Dermis blood vessel endothelial cell (primary cell): ENCODE results near the gene UMODL1. TPM values are rescaled to one million over a fixed set of nuclear protein-coding genes. Genes with fewer than 3 reads are reported as not detected.
"Not testable (repeated sequence)": the region's sequence is repeated elsewhere in the genome, so short reads cannot be mapped to it uniquely, and the experiment has no call there.

Experiments used
- DNase-seq: peaks from one replicate; pipeline ENCODE4 v3.0.0; 2010
- total RNA-seq: library from RNA; depleted of rRNA; stranded (reverse); fragments of >200 nt; gene quantifications from 2 replicates; pipeline ENCODE4 v1.2.3, GENCODE V29; 2014

UMODL1 gene
- total RNA-seq, 1 donor from 2014 or later = not detected

DNA sequence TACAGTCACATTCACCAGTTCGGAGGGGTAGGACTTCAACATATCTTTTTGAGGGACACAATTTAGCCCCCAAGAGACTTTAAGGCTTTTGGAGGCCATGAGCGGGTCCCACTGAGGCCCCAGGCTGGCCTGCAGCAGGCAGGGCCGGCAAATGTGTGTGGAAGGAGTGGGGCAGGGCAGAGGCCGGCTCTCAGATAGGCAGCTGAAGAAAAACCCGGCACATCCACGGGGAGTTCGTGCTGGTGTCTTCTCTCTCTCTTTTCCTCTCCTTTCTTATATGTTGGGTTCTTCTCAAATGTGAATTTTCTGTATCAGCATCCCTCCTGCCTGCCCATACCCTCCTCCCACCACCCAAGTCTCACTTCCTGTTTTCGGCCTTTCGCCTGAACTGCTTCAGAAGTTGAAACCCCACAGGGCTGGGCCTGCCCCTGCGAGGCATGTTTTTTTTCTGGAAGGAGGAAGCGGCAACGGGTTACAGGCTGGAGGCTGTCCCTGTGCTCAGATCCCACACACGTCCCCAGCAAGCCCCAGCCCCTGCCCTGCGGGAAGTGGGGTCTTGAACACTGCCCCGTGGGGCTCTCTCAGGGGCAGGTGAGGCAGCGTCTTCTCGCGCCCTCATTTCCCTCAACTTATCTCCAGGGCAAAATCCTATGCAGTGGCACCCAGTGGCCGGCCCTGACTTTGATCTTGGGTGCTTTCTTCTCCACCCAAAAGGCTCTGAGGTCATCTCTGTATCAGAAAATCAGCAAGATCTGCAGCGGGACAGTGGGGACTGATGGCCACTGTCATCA, 9.7 kb upstream of the UMODL1 start:
- no peak for DNase-seq

DNA sequence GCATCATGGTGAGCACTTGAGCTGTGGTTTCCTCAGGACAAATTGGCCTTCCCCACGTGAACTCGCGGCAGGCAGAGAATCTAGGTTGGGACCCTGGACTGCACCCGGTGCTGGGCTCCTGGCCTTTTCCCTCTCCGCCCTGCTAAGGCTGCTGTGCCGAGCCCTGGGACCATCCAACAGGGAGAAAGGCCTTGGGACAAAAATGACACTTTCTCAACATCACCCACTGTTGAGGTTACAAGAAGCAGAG, 9.2 kb upstream of the UMODL1 start:
- no peak for DNase-seq

DNA sequence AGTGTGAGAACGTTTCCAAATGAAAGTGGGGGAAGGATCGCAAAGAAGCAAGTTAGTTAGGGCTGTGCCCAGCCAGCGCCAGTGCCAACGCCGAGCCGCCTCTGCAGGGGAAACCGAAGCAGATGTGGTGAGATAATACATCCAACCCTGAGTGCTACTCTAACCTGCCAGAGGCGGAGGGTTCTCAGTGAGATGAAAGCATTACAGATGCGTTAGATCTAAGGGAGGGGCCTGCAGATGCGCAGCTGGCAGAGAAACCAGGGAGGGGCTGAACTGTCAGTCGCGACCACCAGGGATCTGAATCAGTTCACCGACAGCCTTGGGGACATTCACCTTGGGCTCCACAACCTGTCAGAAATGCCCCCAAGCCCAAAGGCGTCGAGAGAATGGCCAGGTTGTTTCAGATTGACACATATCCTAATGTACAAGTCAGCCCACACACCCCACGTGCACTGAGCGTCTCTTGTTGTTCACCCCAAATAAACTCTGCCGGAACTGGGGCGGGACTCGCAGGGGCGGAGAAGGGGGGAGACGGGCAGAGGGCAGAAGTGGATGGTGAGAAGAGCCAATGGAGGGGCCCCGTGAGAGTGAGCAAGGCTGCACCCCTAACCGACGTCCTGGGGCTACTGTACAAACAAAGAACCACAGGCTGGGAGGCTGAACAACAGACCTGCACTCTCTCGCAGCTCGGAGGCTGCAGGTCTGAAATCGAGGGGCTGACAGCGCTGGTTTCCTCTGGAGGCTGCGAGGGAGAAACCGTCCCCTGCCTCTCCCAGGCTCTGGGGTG, 8.7 kb upstream of the UMODL1 start:
- no peak for DNase-seq

DNA sequence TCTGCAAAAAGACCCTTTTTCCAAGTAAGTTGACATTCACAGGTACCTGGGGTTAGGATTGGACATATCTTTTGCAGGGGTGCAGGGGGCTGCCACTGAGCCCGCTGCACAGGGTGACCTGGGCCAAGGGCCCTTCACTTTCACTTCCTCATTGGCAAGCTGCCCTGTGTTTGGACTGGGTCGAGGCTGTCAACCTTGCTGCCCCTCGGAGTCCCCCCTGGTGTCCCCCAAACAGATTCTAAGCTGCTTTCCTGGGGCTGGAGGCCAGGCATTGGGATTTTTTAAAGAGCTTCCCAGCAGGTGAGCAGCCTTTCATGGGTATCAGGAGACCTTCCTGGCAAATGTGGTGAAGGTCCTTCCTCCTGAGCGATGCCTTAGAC, 7.9 kb upstream of the UMODL1 start:
- DNase-seq = no peak

DNA sequence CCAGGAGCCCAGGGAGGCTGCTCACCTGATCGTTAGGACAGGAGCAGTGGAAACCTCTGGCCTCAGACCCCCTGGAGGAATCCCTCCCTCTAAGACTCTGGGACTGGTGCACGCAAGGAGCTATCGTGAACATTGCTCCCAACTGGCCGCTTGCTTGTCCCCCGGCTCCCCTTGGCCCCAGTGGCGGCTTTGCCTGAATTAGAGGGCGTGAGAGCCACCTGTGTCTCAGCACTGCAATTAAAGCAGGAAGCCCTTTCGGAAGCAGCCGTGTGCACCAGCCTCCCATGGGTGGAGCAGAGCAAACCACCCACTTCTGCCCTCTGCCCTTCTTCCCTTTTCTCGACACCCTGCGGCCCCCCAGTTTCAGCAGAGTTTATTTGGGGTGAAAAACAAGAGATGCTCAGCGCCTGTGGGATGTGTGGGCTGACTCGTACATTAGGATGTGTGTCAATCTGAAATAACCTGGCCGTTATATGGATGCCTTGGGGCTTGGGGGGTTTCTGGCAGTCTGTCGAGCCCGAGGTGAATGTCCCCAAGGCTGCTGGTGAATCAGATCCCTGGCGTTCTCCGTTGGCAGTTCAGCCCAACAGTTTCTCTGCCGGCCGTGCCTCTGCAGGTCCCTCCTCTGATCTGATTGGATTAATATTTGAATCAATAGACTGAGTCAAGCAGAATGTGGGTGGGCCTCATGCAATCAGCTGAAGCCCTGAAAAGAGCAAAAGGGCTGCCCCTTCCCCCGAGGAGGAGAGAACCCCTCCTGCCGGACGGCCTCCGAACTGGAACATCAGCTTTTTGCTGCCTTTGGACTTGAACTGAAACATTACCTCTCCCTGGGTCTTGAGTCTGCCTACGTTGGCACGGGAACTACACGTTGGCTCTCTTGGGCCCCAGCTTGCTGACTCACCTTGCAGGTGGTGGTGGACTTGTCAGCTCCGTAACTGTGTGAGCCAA, 7.3 kb upstream of the UMODL1 start:
- DNase-seq = no peak

DNA sequence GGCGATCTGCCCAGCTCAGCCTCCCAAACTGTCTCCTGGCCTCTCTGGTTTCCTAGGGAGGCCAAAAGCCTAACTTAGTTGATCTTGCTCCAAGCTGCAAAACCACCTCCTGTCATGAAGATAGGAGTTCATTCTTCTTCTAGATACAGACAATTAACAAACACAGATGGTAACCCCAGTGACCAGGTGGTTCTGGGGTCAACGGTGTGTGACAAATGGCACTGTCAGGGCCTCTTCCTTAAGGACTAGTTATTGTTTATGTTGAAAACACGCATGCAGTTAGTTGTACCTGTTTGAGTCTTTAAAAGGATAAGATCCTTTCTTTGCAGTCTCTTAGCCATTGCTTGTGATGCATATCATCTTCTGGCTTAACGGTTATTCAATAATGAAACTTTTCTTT, 4.6 kb upstream of the UMODL1 start:
- no peak for DNase-seq

DNA sequence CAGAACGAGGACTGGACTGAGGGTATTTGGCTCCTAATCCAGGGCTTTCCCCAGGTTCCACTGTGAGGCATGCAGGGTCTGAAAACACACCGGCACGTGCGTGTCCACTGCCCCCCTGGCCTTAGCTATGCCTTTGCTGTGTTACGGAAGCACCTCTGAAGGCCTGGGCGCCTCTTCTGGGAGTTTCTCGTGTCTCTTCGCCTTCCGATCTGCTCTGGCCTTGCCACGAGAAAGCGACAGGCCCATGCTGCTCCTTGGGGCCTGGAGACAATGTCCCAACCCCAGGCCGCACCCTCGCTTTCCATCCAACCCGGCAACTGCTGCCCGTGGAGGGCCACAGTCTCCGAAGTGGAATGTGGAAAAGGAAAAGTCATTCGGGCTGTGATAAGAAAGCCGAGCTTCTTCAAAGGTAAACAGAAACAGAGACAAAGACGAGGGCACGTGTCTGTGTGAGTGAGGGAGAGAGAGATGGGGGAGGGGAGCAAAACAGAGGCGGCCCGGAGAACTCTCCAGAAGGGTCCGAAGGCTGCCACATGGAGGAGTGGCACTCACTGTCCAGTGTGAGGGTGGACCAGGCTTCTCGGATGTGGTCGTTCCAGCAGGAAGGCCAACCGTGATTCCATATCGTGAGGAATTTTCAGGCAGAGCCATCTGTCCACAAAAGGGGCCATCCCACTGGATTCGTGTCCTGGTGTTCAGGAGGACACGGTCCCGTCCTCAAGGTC, 3.4 kb upstream of the UMODL1 start:
- DNase-seq = no peak

DNA sequence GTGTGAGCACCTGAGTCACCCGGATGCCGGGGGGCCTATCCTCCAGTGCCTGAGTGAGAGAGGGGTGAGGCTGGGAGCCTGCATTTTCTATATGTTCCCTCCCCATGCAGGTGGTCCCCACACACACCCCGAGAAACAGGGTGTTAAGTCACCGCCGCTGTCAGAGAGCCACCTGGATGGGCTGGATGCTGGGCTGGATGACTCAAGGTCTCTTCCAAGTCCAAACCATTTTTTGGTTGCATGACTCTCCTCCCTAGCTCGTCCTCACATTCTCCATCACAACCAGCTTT, 2.9 kb upstream of the UMODL1 start:
- no peak for DNase-seq

DNA sequence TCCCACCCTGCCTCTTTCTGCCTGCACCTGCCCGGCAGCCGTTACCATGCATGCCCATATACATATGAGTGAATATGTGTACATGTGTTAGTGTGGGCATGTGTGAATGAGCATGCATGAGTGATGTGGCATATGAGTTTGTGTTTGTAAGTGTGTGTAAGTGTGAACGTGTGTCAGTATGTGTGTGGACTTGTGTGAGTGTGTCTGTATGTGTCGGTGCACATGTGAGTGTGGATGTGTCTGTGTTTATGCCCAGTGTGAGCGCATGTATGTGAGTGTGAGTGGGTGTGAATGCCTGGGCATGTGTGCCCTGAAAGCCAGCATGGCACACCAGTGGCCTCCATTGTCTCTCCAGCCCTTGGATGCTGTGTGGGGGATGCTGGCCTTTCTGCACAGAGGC, 2.5 kb upstream of the UMODL1 start:
- no peak for DNase-seq

DNA sequence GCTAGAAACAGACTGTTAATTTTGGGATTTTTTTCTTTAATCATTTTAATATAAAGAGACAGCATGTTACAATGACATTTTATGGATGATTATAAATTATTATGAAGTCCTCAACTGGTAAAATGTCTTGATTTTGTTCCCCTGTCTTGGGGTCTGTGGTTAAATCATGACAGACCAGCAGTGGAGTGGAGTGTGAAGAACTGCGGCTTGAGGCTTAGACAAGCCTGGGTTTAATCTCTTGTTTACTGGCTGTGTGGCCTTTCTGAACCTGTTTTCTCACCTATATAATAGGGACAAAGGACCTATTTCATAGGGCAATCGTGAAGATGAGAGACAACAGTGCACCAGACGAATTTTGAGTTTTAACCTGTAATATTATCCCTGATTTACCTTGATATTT, 1.8 kb upstream of the UMODL1 start:
- DNase-seq = no peak

DNA sequence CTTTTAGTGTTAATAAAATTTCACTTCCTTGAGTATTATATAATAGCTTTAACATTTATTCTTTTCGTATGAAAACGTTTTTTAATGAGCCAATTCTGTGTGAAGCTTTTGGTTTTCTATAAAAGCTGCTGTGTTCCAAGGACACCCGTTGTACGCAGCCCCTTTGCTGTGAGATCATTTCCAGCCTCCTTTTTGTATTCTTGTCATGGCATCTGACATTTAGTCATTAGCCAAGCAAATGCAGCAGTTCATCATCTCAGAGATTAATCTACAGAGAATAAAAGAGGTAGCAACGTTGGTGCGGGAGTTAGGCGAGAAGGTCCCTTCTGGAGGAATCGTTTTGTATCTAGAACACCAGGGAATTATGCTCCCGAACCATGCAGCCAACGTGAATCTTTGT, 1.3 kb upstream of the UMODL1 start:
- no peak for DNase-seq

DNA sequence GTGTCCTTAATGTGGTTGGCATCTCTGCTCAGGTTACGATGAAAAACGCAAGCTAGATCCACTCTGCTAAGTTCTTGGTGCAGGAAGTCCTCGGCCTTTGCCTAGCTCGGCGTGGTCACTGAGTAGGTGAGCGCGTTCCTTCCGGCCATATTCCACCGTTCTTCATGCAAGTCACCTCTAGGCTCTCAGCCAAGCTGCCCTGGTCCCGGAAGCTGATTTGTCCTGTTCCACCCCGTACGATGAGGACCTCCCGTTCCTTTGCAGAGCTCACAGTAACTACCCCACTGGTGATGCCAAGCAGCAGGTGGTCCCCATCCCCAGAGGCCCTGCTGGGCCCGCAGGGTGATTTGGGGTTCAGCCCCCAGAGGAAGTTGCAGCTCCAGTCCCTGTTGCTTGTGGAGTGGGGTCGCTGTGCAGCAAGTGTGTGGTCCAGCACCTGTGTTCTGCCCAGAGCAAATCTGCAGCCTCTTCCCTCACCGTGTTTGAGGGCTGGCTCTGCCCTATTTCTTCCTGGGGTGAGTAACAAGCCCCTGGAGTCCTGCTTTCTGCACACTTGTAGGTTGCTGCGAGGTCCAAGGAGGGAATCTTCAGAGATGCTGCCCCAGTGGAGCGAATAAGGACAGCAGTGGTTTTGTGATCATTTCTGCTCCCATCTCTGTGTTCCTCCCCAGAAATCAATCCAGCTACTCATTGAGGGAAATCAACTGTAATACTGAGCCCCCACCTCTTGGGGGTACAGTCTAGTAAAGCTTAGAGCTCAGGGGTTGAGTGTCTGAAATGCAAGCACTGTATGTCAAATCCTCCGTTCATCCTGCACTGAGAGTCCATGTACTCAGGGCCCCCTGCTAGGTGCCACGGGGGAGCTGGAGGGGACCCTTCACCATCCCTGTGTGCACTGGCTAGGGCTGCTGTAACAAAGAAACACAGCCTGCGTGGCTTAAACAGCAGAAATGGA, 2.3 kb downstream of the UMODL1 start:
- peak; percentile 10 for DNase-seq

DNA sequence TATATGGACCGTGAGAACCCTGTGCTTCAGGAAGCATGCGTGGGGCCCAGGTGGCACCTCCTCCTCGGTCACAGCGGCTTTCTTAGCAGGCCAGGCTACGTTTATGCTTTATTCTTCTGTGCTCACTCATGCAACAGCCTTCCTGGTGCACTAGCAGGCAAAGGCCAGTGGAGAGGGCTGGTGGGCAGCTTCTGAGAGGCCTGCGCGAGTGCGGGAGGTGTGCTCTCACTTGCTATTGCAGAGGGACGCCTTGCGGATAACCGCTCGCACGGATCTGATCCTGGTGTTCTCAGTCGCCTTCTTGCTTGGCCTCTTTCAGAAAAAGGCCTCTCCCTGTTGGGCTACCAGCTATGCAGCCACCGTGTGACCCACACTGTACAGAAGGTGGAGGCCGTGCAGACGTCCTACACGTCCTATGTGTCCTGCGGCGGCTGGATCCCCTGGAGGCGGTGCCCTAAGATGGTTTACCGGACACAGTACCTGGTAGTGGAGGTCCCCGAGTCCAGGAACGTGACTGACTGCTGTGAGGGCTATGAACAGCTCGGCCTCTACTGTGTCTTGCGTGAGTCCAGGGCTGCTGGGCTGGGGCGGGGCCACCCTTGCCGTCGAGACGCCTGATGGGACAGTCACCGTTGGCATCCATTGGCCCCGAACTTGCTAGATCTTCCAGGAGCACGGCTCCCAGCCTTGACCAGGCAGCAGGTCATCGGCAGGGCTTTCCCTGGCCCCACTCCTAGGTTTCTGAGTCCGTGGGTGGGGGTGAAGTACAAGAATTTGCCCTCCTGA, 4.8 kb downstream of the UMODL1 start:
- no peak for DNase-seq

DNA sequence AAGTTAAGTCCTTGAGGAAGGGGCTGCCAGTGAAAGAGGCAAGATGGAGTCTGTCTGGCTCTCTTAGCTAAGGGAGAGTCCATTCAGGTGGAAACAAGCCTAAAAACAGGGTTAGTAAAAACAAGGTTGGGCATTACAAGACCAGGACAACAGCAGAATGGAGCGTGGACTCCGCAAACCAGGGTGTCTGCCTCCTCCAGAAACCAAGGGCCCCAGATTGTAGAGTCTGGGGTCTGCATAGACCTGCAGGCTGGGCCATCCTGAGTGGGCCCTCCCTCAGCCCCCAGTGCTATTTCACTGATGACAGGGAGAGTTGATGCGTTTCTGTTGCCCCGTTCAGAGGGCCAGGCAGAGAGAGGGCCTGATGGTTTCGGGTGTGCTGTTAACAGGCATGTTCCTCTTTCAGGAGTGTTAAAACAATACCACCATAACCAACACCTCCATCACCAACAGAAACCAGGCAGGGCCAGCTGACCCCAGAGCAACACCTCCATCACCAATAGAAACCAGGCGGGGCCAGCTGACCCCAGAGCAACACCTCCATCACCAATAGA, 6.6 kb downstream of the UMODL1 start:
- DNase-seq = not testable (repeated sequence)

DNA sequence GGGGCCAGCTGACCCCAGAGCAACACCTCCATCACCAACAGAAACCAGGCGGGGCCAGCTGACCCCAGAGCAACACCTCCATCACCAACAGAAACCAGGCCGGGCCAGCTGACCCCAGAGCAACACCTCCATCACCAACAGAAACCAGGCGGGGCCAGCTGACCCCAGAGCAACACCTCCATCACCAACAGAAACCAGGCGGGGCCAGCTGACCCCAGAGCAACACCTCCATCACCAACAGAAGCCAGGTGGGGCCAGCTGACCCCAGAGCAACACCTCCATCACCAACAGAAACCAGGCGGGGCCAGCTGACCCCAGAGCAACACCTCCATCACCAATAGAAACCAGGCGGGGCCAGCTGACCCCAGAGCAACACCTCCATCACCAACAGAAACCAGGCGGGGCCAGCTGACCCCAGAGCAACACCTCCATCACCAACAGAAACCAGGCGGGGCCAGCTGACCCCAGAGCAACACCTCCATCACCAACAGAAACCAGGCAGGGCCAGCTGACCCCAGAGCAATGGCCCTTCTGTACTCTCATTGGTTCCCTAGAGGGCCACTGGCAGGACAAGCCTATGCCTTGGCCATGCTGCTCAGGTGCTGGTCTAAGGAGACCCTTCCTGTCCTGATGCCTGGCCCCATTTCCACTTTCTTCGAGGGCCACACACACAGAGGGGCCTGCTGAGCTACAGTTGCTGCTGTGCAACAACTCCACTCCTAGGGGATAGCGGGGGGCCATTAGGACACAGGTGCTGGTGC, 7.3 kb downstream of the UMODL1 start:
- not testable (repeated sequence) for DNase-seq

DNA sequence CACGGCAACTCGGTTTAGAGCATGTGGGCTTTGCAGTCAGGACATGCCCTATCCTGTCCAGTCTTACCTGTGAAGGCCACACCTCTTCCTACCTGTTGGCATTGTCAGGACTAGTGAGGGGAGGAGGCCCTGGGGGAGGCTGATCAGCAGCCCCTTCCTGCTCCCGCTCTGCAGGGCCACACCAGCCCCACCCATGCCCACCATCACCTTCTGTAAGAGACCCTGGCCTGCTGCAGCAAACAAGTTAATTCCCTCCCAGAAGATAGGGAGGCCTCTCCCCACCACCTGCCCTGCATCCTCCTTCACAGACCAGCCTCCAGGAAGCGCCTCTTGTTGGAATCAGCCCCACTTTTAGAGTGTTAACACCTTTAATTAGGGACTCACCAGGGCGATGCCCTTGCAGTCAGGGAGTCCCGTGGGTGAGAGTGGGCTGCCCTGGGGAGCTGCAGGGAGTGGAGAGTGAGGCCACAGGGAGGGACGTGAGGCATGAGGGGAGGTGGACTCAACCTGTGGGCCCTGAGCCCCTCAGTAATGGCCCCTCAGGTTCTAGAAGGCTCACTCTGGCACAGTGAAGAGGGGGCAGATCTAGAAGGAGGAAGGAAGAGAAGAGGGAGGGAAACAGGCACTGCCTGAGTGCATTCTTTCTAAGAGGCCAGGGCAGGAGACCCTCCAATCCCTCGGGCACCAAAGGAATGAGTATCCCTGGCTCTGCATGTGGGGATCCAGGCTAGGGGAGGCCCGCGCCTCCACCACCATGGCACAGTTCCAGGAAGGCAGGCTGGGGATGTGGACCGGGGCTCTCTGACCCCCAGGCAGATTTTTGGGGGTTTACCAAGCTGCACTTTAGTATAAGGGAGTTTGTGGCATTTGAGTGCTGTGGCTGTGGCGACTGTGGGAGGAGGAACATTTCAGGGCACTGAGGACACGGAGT, 8.2 kb downstream of the UMODL1 start:
- DNase-seq = no peak

DNA sequence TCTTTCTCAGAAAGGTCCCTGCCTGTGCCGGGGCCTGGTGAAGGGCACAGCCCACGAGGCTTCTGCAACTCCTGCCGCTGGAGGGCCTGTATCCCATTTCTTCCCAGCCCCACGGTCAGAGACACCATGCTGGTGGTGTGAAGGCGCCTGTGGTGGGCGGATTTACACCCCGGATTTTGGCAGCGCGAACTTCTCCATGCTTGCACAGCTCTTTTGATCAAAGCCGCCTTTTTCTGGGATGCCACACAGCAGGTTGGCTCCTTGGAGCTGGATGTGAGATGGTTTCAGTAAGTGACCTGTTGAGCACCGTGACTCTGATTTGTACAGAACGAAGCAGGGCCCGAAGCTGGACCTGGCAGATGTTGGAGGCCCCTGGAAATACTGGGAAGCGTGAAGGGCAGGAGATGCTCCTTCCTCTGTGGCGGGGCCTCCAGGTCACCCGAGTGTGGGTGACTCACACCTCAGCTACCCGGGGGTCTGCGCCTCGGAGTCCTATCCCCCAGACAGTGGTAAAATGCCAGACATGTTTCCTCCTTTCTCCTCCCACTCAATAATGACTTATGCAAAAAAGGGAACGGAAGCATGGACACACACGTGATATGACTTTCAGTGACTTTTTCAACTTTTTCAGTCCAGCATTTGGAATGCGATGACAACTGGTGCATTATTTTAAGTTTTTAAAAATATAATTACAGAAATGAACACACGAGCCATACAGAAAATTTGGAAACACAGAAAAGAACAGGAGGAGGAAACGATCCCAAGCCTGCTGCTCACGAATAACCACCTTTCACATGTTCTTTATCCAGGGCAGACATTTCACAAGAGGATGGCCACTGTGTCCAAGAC, 9.0 kb downstream of the UMODL1 start:
- DNase-seq = no peak

DNA sequence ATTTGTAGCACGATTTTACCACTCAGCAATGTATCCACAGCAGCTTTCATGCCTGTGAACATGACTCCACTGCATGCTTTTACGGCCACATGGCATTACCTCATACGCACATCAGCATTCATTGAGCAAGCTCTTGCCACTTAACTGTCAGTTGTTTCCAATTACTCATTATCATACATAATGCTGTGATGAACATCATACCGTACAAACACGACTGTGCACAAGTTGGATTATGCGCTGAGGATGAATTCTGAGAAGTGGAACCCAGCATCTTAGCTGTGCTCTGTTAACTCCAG, 9.6 kb downstream of the UMODL1 start:
- DNase-seq = no peak
